ENCODE data around the gene OR2T11. TPM values are rescaled to one million over a fixed set of nuclear protein-coding genes. Genes with fewer than 3 reads are reported as not detected.
"Not testable (repeated sequence)": the region's sequence is repeated elsewhere in the genome, so short reads cannot be mapped to it uniquely, and the experiment has no call there.

OR2T11 gene
- not detected for total RNA-seq

DNA sequence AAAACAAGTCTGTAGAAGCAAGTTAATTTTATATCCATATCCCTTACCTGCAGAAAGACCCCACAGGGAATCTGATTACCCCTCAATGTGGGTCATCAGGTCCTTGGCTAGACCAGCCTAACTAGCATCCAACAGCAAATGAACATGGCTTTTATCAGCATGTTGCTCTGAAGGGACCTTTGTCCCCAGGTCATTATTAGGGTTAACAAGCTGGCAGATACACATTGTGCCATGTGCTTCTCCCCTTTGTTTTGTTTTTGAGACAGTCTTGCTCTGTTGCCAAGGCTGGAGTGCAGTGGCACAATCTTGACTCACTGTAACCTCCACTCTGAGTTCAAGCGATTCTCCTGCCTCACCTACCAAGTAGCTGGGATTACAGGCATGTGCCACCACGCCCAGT is at the start of gene OR2T11:
OR2T11 (minus strand) TSS at position 101 of the 400 bp plus-strand sequence. CDS start 7,963 bp downstream, outside the sequence.
- H3K36me3 Mint-ChIP-seq (ENCODE audit: low read depth); DNase-seq; H3K27me3 Mint-ChIP-seq (ENCODE audit: low read depth); CTCF ChIA-PET; H3K9me3 Mint-ChIP-seq; H3K4me1 Mint-ChIP-seq (ENCODE audit: low read depth); intact Hi-C loops (cut with micrococcal nuclease); H3K4me3 Mint-ChIP-seq; H3K27ac Mint-ChIP-seq: not testable (repeated sequence)

DNA sequence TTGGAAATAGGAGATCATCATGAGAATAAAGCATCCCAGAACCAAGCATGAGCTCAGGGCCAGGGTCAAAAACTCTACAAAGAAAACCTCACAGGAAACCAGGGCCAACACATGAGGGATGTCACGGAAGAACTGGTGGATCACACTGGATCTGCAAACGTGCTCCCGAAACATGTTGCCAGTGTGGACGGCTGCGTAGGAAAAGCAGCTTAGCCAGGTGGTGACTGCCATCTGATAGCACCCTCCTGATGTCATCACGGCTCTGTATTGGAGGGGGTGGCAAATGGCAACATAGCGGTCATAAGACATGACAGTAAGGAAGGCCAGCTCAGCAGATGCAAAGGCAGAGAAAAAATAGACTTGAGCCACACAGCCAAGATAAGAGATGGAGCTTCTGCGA is 46.8 kb upstream of the OR2T11 start:
- no peak overlapping the region for H3K4me3 Mint-ChIP-seq
- peaks cover 2% of the 10 kb centered on the region for H3K4me1 Mint-ChIP-seq (ENCODE audit: low read depth)
- CTCF ChIA-PET: interaction anchor here (0.6 to 1.9 kb wide), 4 partner anchors 9 to 439 kb away, joined by 3 to 8 read pairs (median 6); no protein-coding TSS in a partner anchor
- no peak overlapping the region for H3K27ac Mint-ChIP-seq
- DNase-seq: no peak
- no peaks in the 10 kb centered on the region for H3K36me3 Mint-ChIP-seq (ENCODE audit: low read depth)
- no peaks in the 10 kb centered on the region for H3K9me3 Mint-ChIP-seq
- intact Hi-C loops (cut with micrococcal nuclease): loop anchor here (10.0 kb wide), 1 partner anchor 437 kb away; no protein-coding TSS in a partner anchor
- peaks cover 19% of the 10 kb centered on the region for H3K27me3 Mint-ChIP-seq (ENCODE audit: low read depth)

DNA sequence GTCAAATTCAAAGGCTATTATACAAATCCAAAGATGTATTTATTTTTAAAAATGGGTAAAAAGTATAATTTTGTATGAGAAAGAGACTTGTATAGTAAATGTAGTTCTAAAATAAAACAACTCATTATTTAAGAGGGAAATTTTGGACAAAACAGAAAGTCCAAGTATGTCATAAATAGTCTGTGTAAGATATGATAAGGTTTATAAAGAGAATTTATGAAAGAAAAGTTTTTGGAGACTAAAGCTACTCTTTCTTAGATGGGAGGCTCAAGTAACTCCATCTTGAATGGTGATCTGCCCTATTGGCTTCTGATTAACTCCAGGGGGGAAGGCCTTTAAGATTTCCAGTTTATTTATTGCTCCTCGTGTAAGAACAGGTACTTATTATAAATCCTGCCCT is 35.1 kb upstream of the OR2T11 start:
- intact Hi-C loops (cut with micrococcal nuclease): no loop called here
- H3K27ac Mint-ChIP-seq: no peak overlapping the region
- no peaks in the 10 kb centered on the region for H3K4me1 Mint-ChIP-seq (ENCODE audit: low read depth)
- H3K27me3 Mint-ChIP-seq (ENCODE audit: low read depth): no peaks in the 10 kb centered on the region
- peaks cover 5% of the 10 kb centered on the region for H3K9me3 Mint-ChIP-seq
- DNase-seq: no peak
- CTCF ChIA-PET: no interaction called here
- no peak overlapping the region for H3K4me3 Mint-ChIP-seq
- H3K36me3 Mint-ChIP-seq (ENCODE audit: low read depth): peaks cover 2% of the 10 kb centered on the region

GRCh38 chr1:248663453-248664328 is 28.8 kb upstream of the OR2T11 start:
- H3K4me1 Mint-ChIP-seq (ENCODE audit: low read depth); H3K9me3 Mint-ChIP-seq; CTCF ChIA-PET; H3K27me3 Mint-ChIP-seq (ENCODE audit: low read depth); H3K36me3 Mint-ChIP-seq (ENCODE audit: low read depth); intact Hi-C loops (cut with micrococcal nuclease); H3K27ac Mint-ChIP-seq; H3K4me3 Mint-ChIP-seq: not testable (repeated sequence)
- peak; percentile 22 for DNase-seq

DNA sequence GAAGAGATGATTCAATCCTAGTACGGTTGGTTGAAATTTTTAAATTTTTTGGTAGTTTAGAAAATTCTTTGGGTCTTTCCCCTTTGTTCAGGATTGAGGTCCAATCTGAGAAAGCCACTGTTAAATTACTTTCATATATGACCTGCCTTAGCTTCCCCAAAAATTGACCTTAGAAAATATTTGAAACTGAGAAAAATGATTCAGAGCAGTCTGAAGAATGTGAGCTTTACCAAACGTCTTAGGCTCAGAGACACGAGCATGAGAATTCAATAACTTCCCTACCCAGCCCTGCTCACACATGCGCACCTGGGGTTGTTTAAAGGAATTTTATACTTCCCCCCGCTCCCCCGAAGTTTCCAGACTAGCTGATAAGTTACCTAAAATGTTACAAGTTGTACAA is 21.9 kb upstream of the OR2T11 start:
- H3K4me3 Mint-ChIP-seq; H3K27me3 Mint-ChIP-seq (ENCODE audit: low read depth); intact Hi-C loops (cut with micrococcal nuclease); H3K27ac Mint-ChIP-seq; CTCF ChIA-PET; H3K4me1 Mint-ChIP-seq (ENCODE audit: low read depth); DNase-seq; H3K36me3 Mint-ChIP-seq (ENCODE audit: low read depth); H3K9me3 Mint-ChIP-seq: not testable (repeated sequence)

GRCh38 chr1:248655354-248655753 is 20.5 kb upstream of the OR2T11 start, which contains the start of gene OR2T27:
TSS of gene OR2T27 (minus strand) at chr1:248655528. CDS start at chr1:248650884, 4,644 bp downstream.
- H3K4me3 Mint-ChIP-seq; CTCF ChIA-PET; H3K4me1 Mint-ChIP-seq (ENCODE audit: low read depth); DNase-seq; H3K9me3 Mint-ChIP-seq; H3K36me3 Mint-ChIP-seq (ENCODE audit: low read depth); H3K27me3 Mint-ChIP-seq (ENCODE audit: low read depth); H3K27ac Mint-ChIP-seq; intact Hi-C loops (cut with micrococcal nuclease): not testable (repeated sequence)

GRCh38 chr1:248648770-248649536 is 14.1 kb upstream of the OR2T11 start:
- DNase-seq; H3K9me3 Mint-ChIP-seq; H3K27me3 Mint-ChIP-seq (ENCODE audit: low read depth); H3K27ac Mint-ChIP-seq; H3K4me3 Mint-ChIP-seq; H3K36me3 Mint-ChIP-seq (ENCODE audit: low read depth); intact Hi-C loops (cut with micrococcal nuclease); CTCF ChIA-PET; H3K4me1 Mint-ChIP-seq (ENCODE audit: low read depth): not testable (repeated sequence)

- H3K27me3 Mint-ChIP-seq (ENCODE audit: low read depth); DNase-seq; H3K27ac Mint-ChIP-seq; H3K9me3 Mint-ChIP-seq; H3K4me3 Mint-ChIP-seq; intact Hi-C loops (cut with micrococcal nuclease); H3K4me1 Mint-ChIP-seq (ENCODE audit: low read depth); CTCF ChIA-PET; H3K36me3 Mint-ChIP-seq (ENCODE audit: low read depth): not testable (repeated sequence)
Measured at GRCh38 chr1:248645178-248645577, 10.3 kb upstream of the OR2T11 start, which contains the start of gene OR2T35. TSS of gene OR2T35 (minus strand) at chr1:248645278. CDS start at chr1:248639258, 6,020 bp downstream.

DNA sequence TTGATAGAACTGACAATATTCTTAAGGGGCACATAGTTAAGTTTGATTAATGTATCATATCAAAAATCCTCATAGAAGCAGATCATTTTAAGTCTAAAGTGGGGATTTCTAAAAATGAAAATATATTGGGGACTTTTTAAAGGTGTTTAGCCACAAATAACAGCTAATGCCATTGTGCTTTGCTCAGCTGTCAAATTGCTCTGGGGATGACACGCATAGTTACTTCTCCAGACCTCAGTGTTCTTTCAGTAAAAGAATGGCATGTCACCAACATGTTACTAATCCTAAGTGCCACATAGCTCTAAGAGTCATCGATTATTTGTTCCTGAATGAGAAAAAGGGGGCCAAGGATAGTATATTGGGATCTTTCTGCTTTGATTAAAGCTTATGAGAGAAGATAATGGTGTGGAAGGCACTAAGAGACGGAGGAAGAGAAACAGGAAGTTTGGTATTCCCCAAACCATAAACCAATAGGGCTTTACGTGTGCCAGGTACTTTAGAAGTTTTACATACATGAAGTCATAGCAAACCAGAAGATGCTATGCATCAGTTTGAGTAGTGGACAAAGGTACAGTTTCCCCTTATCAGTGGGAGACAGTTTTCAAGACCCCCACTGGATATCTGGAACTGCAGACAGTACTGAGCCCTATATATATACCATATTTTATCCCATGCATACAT is 8.2 kb upstream of the OR2T11 start:
- H3K4me1 Mint-ChIP-seq (ENCODE audit: low read depth); intact Hi-C loops (cut with micrococcal nuclease); H3K9me3 Mint-ChIP-seq; H3K27me3 Mint-ChIP-seq (ENCODE audit: low read depth); H3K4me3 Mint-ChIP-seq; CTCF ChIA-PET; H3K27ac Mint-ChIP-seq; DNase-seq; H3K36me3 Mint-ChIP-seq (ENCODE audit: low read depth): not testable (repeated sequence)

DNA sequence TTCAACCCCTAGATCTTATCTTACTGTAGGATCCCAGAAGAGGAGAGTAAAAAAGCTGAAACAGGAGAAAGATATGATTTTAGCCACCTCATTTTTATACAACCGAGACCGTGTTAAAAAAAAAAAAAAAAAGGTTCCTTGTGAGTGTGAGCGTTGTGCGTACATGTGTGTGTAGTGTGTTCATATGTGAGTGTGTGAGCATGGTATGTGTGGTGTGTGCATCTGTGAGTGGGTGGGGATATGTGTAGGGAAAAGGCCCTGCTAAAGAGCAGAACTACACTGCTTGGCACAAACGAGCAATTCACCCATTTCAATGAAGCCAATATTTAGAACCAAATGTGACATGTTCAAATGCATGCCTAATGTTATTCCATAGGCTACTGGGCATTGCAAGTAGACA is 6.7 kb upstream of the OR2T11 start:
- intact Hi-C loops (cut with micrococcal nuclease); H3K27me3 Mint-ChIP-seq (ENCODE audit: low read depth); H3K36me3 Mint-ChIP-seq (ENCODE audit: low read depth); DNase-seq; H3K4me1 Mint-ChIP-seq (ENCODE audit: low read depth); CTCF ChIA-PET; H3K27ac Mint-ChIP-seq; H3K4me3 Mint-ChIP-seq; H3K9me3 Mint-ChIP-seq: not testable (repeated sequence)

- H3K36me3 Mint-ChIP-seq (ENCODE audit: low read depth); DNase-seq; H3K27me3 Mint-ChIP-seq (ENCODE audit: low read depth); H3K27ac Mint-ChIP-seq; intact Hi-C loops (cut with micrococcal nuclease); CTCF ChIA-PET; H3K4me1 Mint-ChIP-seq (ENCODE audit: low read depth); H3K4me3 Mint-ChIP-seq; H3K9me3 Mint-ChIP-seq: not testable (repeated sequence)
Measured at GRCh38 chr1:248640906-248641305, 6.0 kb upstream of the OR2T11 start.

- H3K9me3 Mint-ChIP-seq; H3K36me3 Mint-ChIP-seq (ENCODE audit: low read depth); H3K4me3 Mint-ChIP-seq; H3K27me3 Mint-ChIP-seq (ENCODE audit: low read depth); intact Hi-C loops (cut with micrococcal nuclease); H3K27ac Mint-ChIP-seq; H3K4me1 Mint-ChIP-seq (ENCODE audit: low read depth); CTCF ChIA-PET; DNase-seq: not testable (repeated sequence)
Measured at GRCh38 chr1:248639652-248640051, 4.8 kb upstream of the OR2T11 start.

All from activated naive CD4-positive, alpha-beta T cell treated with anti-CD3 and anti-CD28 coated beads for 36 hours (primary cell).